Right forelimb (tissue), 1 donor: ENCODE data around the gene BAIAP3.
"Not testable (repeated sequence)": the region's sequence is repeated elsewhere in the genome, so short reads cannot be mapped to it uniquely, and the experiment has no call there.

Source experiments
- DNase-seq: peaks from one replicate; pipeline ENCODE4 v3.0.0-alpha.2; 2018

The BAIAP3 gene

GRCh38 chr16:1333149-1333812 is at the start of gene BAIAP3:
Gene BAIAP3, plus strand, starts transcription at chr16:1333645. Its CDS starts 4,905 bp downstream, at chr16:1338550.
- no peak for DNase-seq

GRCh38 chr16:1283996-1284616 is 49.3 kb upstream of the BAIAP3 start:
- DNase-seq = no peak

GRCh38 chr16:1285669-1286512 is 47.6 kb upstream of the BAIAP3 start:
- no peak for DNase-seq

- DNase-seq = no peak
Measured at GRCh38 chr16:1286513-1287094, 46.8 kb upstream of the BAIAP3 start.

- no peak for DNase-seq
Measured at GRCh38 chr16:1287982-1288670, 45.3 kb upstream of the BAIAP3 start.

GRCh38 chr16:1288813-1289476 is 44.5 kb upstream of the BAIAP3 start:
- DNase-seq = no peak

GRCh38 chr16:1289477-1289866 is 44.0 kb upstream of the BAIAP3 start:
- no peak for DNase-seq

- no peak for DNase-seq
Measured at GRCh38 chr16:1290063-1290501, 43.4 kb upstream of the BAIAP3 start.

GRCh38 chr16:1290860-1291575 is 42.4 kb upstream of the BAIAP3 start:
- no peak for DNase-seq

- DNase-seq = no peak
Measured at GRCh38 chr16:1291576-1291974, 41.9 kb upstream of the BAIAP3 start.

GRCh38 chr16:1292208-1292607 is 41.2 kb upstream of the BAIAP3 start:
- DNase-seq = not testable (repeated sequence)

- not testable (repeated sequence) for DNase-seq
Measured at GRCh38 chr16:1292808-1293207, 40.6 kb upstream of the BAIAP3 start.

GRCh38 chr16:1293921-1294656 is 39.4 kb upstream of the BAIAP3 start:
- no peak for DNase-seq

GRCh38 chr16:1295465-1295864 is 38.0 kb upstream of the BAIAP3 start:
- no peak for DNase-seq

GRCh38 chr16:1296688-1297017 is 36.8 kb upstream of the BAIAP3 start:
- DNase-seq = not testable (repeated sequence)

GRCh38 chr16:1297018-1297696 is 36.3 kb upstream of the BAIAP3 start:
- DNase-seq = no peak

GRCh38 chr16:1298406-1298805 is 35.0 kb upstream of the BAIAP3 start:
- no peak for DNase-seq

- DNase-seq = no peak
Measured at GRCh38 chr16:1299012-1299867, 34.2 kb upstream of the BAIAP3 start.

- no peak for DNase-seq
Measured at GRCh38 chr16:1299868-1300203, 33.6 kb upstream of the BAIAP3 start.
